Measurements from ENCODE around the gene TNS1.
"Not testable (repeated sequence)": the region's sequence is repeated elsewhere in the genome, so short reads cannot be mapped to it uniquely, and the experiment has no call there.

Gene TNS1

GRCh38 chr2:218029366-218030360 lies 26.9 kb upstream of the TNS1 start:
- DNase-seq: no peak

- DNase-seq: no peak
Observed at GRCh38 chr2:218028562-218029348, 26.0 kb upstream of the TNS1 start.

GRCh38 chr2:218028189-218028495 lies 25.3 kb upstream of the TNS1 start:
- DNase-seq: no peak

DNA sequence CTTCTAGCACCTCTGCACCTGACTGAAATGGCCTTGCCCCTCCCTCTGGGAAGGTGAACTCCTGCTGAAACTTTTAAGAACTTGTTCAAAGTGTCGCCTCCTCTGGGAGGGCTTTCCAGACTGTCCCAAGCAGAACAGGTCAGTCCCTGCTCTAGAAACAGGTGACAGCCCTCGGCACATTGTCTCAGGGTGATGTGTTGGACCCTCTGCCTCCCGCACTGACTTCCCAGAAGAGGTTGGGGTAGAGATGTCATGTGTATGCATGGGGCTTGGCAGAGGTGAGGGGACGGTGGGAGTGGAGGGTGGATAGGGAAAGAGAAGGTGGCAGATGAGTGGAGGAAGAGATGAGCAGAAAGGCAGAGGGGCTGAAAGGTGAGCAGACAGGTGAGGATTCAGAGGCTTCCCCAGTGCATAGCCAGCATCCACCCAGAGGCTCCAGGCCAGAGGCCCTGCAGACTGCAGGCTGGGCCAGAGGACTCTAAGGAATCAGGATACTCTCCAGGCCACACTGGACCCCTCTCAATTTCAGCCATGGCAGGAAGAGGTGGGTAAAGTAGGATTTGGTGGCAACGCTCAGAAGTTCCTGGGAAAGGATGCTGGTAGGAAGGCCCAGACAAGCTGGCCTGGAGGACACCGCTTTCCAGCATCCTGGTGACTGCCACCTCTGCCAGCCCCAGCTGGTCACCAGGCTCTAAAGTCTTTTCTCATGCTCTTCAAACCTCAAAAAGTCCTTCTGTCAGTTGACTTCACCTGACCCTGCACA lies 24.8 kb upstream of the TNS1 start:
- DNase-seq: no peak

DNA sequence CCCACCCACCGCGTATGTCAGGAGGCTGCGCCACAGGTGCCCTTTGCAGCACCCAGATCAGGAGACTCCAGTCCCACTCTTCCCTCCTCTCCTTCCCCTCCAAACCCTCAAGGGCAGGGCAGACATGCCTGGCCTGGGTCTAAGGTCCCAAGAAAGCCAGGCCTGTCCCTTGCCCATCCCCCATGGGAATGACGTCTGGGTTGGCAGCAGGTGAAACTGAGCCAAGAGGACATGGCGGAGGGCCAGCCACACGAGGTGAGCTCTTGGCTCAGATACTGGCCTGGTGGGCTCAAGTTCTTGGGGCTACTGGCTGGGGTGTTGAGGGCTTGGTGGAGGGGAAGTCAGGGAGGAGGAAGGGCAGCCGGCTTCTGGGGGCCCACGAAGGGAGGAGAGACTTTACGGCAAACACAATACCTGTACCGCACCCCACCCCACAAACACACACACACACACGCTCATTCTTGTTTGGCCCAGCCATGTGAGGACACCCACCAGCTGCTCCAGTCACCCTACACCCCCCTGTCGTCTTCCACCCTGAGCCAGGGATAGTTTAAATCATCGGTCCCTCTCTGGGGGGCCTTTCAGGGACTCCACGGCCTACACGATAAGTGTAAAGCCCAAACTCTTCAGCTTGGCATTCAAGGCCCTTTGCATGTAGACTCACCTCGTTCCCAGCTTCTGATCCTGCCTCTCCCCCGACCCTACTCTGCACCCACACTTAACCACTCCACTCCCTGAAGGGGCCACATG lies 24.1 kb upstream of the TNS1 start:
- no peak for DNase-seq

GRCh38 chr2:218026244-218026643 lies 23.4 kb upstream of the TNS1 start:
- no peak for DNase-seq

DNA sequence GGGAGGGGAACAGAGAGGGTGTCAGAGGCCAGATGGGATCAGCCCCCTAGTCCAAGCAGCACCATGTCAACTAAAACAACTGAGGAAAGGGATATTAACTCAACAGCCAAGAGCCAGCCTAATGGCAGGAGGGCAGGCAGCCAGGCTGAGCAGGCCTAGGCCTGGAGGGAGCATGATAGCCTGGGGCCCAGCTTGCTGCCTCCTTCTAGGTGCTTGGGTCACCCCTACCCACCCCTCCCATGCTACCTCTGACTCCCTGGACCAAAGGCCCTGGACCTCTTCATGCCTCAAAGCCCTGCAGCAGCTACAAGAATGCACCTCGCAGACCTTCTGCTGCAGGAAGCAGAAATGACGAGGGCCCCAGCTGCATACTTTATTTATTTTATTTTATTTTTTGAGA lies 22.1 kb upstream of the TNS1 start:
- DNase-seq: no peak

DNA sequence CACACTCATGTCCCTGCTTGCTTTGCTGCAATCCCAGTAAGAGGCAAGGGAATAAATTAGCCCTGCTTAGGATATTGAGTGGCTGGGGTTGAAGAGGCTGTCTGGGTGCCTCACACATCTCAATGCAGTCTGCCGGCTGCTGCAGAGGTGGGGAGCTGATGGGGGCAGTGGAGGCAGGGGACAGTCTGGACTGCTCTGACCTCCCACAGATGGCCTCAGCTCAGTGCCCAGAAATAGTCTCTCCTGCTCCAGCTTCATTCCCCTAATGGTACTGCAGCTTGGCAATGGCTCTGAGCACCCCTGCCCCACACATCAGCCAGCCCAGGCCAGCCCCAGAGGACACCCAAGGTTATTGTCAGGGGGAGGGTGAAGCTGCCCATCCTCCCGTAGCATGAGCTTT lies 21.5 kb upstream of the TNS1 start:
- no peak for DNase-seq

- DNase-seq: no peak
Observed at GRCh38 chr2:218023636-218024035, 20.8 kb upstream of the TNS1 start.

DNA sequence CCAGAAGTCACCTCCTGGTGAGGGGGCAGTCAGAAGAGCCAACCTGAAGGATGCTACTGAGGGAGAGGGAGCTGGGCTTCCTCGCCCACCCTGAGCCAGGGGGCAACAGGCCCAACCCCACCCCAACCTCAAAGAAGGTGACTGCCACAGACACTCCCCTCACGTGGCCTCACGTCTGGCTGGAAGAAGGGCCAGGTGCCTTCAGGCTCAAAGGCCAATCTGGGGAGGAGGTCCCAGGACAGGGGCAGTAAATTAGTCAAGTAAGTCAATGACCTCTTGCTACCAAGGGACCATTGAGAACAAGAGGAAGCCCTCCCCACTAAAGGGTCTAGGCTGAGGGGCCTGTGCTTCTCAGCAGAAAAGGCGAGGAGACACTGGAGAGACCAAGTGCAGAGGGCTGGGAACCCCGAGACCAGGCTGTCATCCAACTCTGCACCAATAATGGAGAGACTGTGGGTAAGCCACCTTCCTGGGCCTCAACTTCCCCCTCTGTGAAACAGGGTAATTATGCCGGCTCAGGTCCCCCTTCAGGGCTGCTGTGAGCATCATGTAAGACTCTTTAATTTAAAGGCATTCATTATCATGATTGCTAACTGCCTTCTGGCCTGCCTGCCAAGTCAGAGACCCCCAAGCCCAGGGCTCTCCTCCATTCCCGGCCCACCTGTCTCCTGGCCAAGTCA lies 20.2 kb upstream of the TNS1 start:
- DNase-seq: no peak

DNA sequence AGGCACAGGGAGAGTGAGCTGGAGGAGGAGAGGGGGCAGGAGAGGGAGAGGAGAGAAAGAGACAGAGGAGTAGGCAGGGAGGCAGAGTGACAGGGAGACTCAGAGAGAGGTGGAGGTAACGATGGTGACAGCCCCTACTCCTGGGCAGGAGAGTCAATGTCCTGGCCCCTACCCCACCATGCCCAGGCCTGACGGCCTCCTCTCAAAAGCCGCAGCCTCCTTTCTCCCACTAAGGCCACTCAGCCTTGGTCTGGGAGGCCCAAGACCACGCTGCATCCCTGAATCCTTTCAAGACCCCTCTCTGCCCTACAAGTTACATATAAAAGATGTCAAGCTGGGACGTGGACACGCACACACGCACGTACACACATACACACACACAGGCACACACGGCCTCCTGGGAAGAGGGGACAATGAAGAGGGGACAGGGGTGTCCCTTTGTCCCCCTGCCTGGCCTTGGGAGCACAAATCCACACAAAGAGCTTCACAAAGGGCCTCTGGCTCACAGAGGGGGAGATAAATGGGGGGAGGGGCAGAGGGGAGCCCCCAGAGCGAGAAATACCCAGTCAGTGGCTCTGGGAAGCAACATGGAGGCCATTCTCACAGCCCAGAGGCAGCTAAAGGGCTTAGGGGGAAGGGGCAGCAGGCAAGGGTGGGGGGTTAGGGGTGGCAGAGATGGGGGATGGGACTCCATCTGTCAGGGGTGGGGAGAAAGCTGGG lies 19.5 kb upstream of the TNS1 start:
- DNase-seq: no peak

DNA sequence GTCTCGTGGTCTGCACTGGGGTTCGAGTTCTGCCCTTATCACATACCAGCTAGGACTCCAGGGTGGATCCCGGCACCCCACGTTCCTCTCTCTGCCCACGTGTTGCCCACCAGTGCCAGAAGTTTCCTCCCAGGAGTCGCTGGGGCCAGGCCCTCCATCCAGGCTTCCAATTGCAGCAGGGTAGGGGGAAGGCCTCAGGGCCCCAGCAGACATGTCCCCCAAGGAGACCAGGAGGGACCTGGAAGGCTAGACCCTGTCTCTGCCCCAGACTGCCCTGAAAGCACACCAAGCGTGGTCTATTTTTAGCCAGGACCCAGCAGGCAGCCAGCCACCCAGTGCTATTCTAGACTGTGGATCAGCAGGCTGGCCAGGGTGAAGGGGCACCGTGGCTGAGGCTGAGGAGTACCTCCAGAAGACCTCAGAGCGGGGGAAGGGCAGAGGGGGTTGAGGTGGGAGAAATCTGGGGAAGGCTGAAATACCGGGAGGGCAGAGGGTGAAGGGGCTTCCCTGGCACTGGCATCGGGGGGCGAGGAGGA lies 18.8 kb upstream of the TNS1 start:
- no peak for DNase-seq

GRCh38 chr2:218020966-218021535 lies 18.3 kb upstream of the TNS1 start:
- no peak for DNase-seq

GRCh38 chr2:218020281-218020680 lies 17.5 kb upstream of the TNS1 start:
- DNase-seq: no peak

- no peak for DNase-seq
Observed at GRCh38 chr2:218019411-218020060, 16.7 kb upstream of the TNS1 start.

GRCh38 chr2:218018842-218019125 lies 16.0 kb upstream of the TNS1 start:
- DNase-seq: not testable (repeated sequence)

DNA sequence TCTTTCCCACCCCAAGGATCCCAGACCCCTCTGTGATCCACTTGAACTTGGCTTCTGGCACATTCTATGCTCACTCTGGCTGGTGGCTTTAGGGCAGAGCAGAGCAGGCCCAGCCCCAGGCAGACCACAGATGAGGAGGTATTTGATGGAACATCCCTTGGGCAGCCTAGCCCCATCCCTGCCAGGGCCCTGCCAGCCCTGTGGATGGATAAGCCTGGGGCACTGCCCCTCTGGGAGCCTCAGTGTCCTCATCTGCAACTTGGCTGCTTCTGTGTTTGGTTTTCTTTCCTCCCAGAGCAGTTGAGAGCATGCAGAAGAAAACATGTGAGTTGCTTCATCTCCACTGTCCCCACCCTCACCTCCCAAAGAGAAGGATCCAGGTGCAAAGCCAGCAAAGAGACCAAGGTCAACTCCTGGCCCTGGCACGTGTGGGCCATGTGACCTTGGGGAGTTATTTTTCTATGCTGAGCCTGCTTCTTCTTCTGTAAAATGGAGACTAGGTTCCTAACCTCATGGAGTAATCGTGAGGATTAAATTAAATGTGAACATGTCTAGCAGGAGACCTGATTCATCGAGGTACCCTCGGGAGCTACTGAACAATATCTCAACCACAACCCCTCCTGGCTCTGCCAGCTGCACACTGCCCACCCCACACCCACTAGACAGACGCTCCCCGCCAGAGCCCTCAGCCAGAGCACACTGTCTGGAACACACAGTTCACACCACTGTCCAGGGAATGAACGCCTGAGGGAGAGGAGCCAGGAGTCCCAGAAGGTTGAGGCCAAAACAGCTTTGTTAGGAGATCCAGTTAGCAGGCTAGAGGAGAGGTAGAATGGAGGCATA lies 14.6 kb upstream of the TNS1 start:
- DNase-seq: no peak

DNA sequence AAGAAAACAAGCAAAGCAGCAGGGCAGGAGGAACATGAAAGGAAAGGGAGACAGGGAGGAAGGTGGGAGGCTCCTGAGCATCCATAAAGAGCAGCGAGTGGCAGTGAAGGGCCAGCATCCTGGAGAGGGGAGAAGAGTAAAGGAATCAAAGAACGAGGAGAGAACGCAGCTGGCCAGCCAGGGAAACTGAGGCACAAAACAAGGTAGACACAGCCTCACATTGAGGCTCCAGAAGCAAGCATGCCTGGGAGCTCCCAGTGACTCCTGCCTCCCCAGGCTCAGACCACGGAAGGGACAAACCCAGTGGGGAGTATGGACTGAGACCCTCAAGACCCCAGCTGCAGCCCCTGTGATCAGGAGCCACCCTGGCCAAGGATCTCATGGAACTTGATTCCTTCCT lies 14.0 kb upstream of the TNS1 start:
- no peak for DNase-seq
